ENCODE measurements around the gene PLEKHA8.

DNA sequence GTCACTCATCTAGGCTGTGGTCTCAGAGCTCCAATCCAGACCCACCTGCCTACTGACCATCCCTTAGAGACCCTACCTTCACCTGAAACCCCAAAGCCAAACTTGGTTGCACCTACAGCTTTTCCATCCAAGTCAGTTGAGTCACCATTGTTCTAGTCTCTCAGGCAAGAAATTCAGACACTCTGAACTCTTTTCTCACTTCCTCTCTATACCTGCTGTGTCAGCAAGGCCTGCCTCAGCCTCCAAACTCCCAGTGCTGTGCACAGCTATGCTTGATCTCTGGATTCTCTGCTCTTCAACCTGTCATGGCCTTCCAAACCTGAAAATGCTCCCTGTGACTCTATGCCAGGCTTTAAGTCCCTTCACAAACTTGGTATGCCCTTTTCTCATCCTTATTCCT is 59.2 kb downstream of the PLEKHA8 start:
- TF ChIP-seq CEBPB (IDR thresholded peaks at IDR 0.05; ENCODE audit: low read depth, low read length) (no peak), POLR2AphosphoS5 (IDR thresholded peaks at IDR 0.05; ENCODE audit: low read depth, low read length) (no peak), CREB1 (IDR thresholded peaks at IDR 0.05) (no peak), TCF12 (IDR thresholded peaks at IDR 0.05; ENCODE audit: low read depth, low read length) (no peak), EZH2 (IDR thresholded peaks at IDR 0.05; ENCODE audit: low read depth, low read length, severe bottlenecking) (no peak), SIN3A (conservative IDR thresholded peaks at IDR 0.05 in 1 of 2, IDR thresholded peaks at IDR 0.05 in 1 of 2; ENCODE audit: low read depth in 1 of 2, low read length in 2 of 2) (no peak), SAP30 (IDR thresholded peaks at IDR 0.05; ENCODE audit: insufficient read depth, insufficient replicate concordance, low read length) (no peak)
- TF ChIP-seq, protein P1, sequence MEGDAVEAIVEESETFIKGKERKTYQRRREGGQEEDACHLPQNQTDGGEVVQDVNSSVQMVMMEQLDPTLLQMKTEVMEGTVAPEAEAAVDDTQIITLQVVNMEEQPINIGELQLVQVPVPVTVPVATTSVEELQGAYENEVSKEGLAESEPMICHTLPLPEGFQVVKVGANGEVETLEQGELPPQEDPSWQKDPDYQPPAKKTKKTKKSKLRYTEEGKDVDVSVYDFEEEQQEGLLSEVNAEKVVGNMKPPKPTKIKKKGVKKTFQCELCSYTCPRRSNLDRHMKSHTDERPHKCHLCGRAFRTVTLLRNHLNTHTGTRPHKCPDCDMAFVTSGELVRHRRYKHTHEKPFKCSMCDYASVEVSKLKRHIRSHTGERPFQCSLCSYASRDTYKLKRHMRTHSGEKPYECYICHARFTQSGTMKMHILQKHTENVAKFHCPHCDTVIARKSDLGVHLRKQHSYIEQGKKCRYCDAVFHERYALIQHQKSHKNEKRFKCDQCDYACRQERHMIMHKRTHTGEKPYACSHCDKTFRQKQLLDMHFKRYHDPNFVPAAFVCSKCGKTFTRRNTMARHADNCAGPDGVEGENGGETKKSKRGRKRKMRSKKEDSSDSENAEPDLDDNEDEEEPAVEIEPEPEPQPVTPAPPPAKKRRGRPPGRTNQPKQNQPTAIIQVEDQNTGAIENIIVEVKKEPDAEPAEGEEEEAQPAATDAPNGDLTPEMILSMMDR (IDR thresholded peaks at IDR 0.05; ENCODE audit: control extremely low read depth in 1 of 3, insufficient read depth in 1 of 3, low read depth in 1 of 3, low read length in 3 of 3), result no peak
- TF ChIP-seq, protein P2, sequence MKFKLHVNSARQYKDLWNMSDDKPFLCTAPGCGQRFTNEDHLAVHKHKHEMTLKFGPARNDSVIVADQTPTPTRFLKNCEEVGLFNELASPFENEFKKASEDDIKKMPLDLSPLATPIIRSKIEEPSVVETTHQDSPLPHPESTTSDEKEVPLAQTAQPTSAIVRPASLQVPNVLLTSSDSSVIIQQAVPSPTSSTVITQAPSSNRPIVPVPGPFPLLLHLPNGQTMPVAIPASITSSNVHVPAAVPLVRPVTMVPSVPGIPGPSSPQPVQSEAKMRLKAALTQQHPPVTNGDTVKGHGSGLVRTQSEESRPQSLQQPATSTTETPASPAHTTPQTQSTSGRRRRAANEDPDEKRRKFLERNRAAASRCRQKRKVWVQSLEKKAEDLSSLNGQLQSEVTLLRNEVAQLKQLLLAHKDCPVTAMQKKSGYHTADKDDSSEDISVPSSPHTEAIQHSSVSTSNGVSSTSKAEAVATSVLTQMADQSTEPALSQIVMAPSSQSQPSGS (IDR thresholded peaks at IDR 0.05; ENCODE audit: low read length), result no peak
- TF ChIP-seq, protein P3, sequence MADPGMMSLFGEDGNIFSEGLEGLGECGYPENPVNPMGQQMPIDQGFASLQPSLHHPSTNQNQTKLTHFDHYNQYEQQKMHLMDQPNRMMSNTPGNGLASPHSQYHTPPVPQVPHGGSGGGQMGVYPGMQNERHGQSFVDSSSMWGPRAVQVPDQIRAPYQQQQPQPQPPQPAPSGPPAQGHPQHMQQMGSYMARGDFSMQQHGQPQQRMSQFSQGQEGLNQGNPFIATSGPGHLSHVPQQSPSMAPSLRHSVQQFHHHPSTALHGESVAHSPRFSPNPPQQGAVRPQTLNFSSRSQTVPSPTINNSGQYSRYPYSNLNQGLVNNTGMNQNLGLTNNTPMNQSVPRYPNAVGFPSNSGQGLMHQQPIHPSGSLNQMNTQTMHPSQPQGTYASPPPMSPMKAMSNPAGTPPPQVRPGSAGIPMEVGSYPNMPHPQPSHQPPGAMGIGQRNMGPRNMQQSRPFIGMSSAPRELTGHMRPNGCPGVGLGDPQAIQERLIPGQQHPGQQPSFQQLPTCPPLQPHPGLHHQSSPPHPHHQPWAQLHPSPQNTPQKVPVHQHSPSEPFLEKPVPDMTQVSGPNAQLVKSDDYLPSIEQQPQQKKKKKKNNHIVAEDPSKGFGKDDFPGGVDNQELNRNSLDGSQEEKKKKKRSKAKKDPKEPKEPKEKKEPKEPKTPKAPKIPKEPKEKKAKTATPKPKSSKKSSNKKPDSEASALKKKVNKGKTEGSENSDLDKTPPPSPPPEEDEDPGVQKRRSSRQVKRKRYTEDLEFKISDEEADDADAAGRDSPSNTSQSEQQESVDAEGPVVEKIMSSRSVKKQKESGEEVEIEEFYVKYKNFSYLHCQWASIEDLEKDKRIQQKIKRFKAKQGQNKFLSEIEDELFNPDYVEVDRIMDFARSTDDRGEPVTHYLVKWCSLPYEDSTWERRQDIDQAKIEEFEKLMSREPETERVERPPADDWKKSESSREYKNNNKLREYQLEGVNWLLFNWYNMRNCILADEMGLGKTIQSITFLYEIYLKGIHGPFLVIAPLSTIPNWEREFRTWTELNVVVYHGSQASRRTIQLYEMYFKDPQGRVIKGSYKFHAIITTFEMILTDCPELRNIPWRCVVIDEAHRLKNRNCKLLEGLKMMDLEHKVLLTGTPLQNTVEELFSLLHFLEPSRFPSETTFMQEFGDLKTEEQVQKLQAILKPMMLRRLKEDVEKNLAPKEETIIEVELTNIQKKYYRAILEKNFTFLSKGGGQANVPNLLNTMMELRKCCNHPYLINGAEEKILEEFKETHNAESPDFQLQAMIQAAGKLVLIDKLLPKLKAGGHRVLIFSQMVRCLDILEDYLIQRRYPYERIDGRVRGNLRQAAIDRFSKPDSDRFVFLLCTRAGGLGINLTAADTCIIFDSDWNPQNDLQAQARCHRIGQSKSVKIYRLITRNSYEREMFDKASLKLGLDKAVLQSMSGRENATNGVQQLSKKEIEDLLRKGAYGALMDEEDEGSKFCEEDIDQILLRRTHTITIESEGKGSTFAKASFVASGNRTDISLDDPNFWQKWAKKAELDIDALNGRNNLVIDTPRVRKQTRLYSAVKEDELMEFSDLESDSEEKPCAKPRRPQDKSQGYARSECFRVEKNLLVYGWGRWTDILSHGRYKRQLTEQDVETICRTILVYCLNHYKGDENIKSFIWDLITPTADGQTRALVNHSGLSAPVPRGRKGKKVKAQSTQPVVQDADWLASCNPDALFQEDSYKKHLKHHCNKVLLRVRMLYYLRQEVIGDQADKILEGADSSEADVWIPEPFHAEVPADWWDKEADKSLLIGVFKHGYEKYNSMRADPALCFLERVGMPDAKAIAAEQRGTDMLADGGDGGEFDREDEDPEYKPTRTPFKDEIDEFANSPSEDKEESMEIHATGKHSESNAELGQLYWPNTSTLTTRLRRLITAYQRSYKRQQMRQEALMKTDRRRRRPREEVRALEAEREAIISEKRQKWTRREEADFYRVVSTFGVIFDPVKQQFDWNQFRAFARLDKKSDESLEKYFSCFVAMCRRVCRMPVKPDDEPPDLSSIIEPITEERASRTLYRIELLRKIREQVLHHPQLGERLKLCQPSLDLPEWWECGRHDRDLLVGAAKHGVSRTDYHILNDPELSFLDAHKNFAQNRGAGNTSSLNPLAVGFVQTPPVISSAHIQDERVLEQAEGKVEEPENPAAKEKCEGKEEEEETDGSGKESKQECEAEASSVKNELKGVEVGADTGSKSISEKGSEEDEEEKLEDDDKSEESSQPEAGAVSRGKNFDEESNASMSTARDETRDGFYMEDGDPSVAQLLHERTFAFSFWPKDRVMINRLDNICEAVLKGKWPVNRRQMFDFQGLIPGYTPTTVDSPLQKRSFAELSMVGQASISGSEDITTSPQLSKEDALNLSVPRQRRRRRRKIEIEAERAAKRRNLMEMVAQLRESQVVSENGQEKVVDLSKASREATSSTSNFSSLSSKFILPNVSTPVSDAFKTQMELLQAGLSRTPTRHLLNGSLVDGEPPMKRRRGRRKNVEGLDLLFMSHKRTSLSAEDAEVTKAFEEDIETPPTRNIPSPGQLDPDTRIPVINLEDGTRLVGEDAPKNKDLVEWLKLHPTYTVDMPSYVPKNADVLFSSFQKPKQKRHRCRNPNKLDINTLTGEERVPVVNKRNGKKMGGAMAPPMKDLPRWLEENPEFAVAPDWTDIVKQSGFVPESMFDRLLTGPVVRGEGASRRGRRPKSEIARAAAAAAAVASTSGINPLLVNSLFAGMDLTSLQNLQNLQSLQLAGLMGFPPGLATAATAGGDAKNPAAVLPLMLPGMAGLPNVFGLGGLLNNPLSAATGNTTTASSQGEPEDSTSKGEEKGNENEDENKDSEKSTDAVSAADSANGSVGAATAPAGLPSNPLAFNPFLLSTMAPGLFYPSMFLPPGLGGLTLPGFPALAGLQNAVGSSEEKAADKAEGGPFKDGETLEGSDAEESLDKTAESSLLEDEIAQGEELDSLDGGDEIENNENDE (IDR thresholded peaks at IDR 0.05; ENCODE audit: insufficient replicate concordance, low read length), result no peak
- TF ChIP-seq, protein P4, sequence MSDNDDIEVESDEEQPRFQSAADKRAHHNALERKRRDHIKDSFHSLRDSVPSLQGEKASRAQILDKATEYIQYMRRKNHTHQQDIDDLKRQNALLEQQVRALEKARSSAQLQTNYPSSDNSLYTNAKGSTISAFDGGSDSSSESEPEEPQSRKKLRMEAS (IDR thresholded peaks at IDR 0.05), result no peak
